Stimulated activated CD4-positive, alpha-beta T cell treated with anti-CD3 and anti-CD28 coated beads, Interleukin-4, amount 100 ng/mL, for 4 hours (primary cell): ENCODE results near the gene VPS26A.

ENCODE experiments used
- DNase-seq, 2 experiments: peaks; one replicate each; pipeline ENCODE4 v3.0.0-alpha.2; 2020

The VPS26A gene

GRCh38 chr10:69123747-69124562, at the start of gene VPS26A:
Gene VPS26A, plus strand, starts transcription at chr10:69124178. Its CDS starts 100 bp downstream, at chr10:69124278.
- DNase-seq = peak; percentile 98 to 99

- DNase-seq = no peak
Measured at GRCh38 chr10:69074532-69074931, 49.4 kb upstream of the VPS26A start.

GRCh38 chr10:69075431-69075830, 48.5 kb upstream of the VPS26A start:
- DNase-seq = no peak

- DNase-seq = no peak
Measured at GRCh38 chr10:69078311-69078710, 45.7 kb upstream of the VPS26A start.

DNA sequence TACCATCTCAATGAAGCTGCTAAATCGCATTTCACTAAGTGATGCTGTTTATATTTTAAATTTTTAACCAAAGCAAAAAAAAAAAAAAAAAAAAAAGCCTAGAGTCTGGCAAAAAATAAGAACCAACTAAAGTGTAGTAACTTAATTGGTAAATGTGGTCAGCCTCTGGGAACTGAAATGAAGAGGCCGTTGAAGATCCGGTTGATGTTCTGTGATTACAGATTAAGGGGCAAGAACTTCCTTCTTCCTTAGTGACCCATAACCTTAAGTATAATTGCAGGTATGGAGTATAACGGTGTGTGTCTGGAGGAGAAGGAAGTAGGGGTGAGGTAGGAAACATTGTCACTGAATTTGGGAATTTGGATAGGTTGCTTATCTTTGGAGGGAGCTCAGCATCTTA, 43.8 kb upstream of the VPS26A start:
- DNase-seq = no peak

GRCh38 chr10:69086001-69086509, 37.9 kb upstream of the VPS26A start:
- DNase-seq = no peak

- DNase-seq = peak; percentile 43 to 79
Measured at GRCh38 chr10:69087590-69088470, 36.1 kb upstream of the VPS26A start, which contains the start of gene SRGN. Gene SRGN, plus strand, starts transcription at chr10:69088103. Its CDS starts 55 bp downstream, at chr10:69088158.

GRCh38 chr10:69088471-69088769, 35.6 kb upstream of the VPS26A start:
- no peak for DNase-seq

DNA sequence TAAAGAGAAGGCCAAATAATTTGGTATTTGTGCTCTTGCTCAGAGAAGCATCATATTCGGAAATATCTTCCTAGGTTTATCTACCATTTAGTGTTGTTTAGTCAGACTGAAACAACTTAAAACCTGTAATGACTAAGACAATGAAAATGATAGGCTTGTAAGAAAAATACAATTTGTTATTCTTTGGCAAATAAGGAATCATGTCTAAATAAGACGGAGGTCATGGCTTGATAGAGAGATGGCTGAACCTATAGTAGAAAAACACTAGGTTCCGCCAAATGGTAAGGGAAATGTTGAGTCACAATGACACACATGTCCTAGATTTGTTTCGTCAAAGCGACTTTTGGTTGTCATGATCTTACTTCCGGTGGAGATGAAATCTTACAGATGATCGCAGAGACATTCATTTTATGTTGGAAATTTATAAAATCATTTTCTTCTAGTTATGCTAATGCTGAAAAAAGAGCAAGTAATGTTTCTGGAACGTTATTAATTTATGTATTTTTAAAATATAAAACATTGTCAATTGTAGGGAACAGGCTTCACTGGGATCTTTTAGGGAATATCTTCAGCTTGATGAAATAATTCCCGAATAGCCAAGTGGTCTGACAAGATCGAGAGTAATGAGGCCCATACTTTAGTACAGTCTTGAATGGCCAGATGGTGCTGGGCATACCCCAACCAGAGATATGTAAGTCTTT, 35.0 kb upstream of the VPS26A start:
- peak in 1 of 2 experiments; percentile 37 for DNase-seq

GRCh38 chr10:69089638-69090599, 34.1 kb upstream of the VPS26A start:
- DNase-seq = peak; percentile 60 to 75

DNA sequence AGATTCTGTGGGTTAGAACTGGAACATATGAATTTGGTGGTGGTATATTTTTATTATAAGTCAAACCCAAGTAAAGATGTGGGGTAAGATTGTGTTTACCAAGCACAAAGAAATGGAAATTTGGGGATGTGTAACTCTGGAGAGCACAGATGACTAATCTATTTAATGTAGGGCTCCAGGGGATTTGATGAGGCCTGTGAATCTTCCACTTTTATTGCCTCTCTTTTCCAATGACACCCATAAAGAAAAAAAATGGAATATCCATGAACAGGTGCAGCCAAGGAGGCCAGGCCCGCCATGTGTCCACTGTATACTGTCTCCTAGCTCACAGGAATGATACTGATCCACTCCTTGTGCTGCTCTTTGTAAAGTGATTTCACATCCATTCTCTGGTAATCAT, 33.3 kb upstream of the VPS26A start:
- DNase-seq = no peak

- DNase-seq = no peak
Measured at GRCh38 chr10:69091143-69091651, 32.8 kb upstream of the VPS26A start.

- DNase-seq = peak; percentile 61 to 71
Measured at GRCh38 chr10:69092959-69093850, 30.8 kb upstream of the VPS26A start.

- DNase-seq = no peak
Measured at GRCh38 chr10:69093933-69094332, 30.0 kb upstream of the VPS26A start.

DNA sequence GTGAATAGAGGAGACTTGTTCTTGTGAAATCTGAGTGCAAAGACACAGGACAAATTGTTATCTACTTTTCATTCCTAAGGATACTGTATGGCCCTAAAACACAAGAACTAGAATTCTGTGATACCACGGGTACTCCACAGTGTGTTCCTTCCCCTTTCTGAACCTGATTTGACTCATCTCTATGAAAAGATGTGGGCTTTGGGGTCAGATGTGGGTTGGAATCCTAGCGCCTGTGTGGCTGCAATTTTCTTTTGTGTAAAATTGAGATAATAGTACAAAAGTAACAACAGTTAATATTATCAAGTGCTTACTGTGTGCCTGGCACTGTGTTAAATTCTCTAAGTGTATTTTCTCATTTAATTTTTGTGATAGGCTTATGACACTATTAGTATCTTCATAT, 27.9 kb upstream of the VPS26A start:
- no peak for DNase-seq

DNA sequence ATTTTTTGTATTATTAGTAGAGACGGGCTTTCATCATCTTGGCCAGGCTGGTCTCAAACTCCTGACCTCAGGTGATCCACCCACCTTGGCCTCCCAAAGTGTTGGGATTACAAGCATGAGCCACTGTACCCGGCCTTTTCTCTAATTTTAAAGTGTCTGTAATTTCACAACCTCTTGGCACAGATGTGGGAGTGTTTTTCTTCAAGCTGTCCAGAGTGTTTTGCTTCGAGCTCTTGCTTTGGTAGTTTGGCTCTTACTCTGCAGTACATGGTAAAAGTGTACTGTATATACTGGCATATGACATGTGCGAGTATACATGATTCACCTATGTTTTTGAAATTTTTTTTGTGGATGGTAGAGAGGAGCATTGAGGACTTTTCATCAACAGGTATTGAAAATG, 26.2 kb upstream of the VPS26A start:
- no peak for DNase-seq

DNA sequence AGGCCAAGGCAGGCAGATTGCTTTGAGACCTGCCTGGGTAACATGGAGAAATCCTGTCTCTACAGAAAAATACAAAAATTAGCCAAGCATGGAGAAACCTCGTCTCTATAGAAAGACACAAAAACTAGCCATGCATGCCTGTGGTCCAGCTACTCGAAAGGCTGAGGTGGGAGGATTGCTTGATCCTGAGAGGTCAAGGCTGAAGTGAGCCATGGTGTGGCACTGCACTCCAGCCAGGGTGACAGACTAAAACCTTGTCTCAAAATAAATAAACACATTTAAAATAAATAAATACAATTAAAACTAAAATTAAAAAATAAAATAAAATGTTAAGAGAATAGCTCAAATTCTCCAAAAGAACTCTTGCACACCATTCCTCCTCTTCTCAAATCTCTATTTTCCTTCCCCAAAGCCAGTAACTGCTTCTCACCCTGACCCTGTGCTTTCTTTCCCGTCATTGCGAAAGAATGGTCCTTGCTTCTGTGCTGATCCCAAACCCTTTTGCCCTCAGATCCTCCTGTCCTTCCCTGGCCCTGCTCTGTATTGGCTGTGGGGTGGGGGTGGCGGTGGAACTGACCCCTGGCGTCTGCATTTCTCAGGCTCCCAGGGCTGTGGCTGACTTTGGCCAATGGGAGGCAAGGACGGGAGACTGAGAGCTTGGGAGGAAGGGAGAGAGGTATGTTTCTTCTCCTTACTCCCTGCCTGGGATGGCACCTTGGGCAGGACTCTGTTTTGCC, 23.7 kb upstream of the VPS26A start:
- DNase-seq = no peak

DNA sequence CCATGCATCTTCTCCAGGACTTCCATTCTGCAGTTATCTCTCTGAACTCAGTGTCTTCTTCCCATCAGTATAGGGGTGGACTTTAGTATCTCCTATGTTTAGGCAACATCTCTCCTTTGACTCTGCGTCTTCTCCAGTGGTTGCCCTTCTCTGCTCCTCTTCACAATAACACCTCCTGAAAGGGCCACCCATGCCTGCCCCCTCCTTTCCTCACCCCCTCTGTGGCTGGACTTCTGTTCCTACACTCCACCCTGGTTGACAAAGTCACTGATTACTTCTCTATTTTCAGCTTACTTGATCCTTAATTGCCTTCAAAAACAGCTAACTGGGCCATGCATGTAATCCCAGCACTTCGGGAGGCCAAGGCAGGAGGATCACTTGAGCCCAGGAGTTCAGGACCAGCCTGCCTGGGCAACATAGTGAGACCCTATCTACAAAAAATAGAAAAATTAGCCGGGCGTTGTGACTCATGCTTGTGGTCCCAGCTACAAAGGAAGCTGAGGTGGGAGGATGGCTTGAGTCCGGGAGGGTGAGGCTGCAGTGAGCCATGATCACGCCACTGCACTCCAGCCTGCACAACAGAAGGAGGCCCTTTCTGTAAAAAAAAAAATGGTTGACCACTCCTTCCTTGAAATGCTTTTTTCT, 22.4 kb upstream of the VPS26A start:
- DNase-seq = peak in 1 of 2 experiments; percentile 19

DNA sequence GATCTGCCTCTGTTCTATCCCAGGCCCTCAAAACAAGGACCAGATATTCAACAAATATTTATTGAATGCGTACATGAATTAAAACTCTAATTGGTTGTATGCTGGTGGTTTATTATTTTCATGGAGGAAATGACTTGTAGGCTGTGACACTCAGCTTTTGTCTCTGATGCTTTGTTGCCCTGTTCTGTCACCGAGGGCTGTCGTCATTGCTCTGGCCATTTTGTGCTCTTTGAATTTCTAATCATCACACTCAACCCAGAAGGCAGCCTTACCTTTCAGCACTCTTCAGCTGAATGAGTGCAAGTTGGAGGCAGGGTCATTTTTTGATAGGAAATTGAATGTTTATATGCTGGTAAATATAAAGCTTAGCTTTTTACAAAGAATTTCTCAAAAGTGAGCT, 21.5 kb upstream of the VPS26A start:
- DNase-seq = no peak
